Caco-2 (cell line): ENCODE results near the gene IDUA. TPM values are rescaled to one million over a fixed set of nuclear protein-coding genes. Genes with fewer than 3 reads are reported as not detected.

Experiments used
- BruUV-seq: library from RNA; stranded (reverse); fragments of 400-500 nt; replicated peaks from 2 replicates; lab custom pipeline; 2021; lab: Mats Ljungman, UMichigan
- CTCF ChIA-PET: fragments of 300-600 bp; sonication (Branson Sonifier 250); formaldehyde crosslinking; loops from one replicate; lab custom pipeline; 2022; ENCODE audit warnings: antibody characterized with exemption; lab: Charles Lee
- POLR2A ChIA-PET: fragments of 300-600 bp; sonication (Branson Sonifier 250); formaldehyde crosslinking; loops from one replicate; lab custom pipeline; 2022; ENCODE audit warnings: antibody characterized with exemption; lab: Charles Lee
- DNase-seq, 2 experiments: peaks; one replicate each; pipeline versions ENCODE4 v3.0.0 to v3.0.0-alpha.2; 2020 to 2022
- H3K27me3 ChIP-seq: replicated peaks from 2 replicates; pipeline ENCODE4 v1.6.0; 2011; ENCODE audit warnings: low read length; ENCODE audit not compliant: control insufficient read depth, insufficient read depth
- H3K36me3 ChIP-seq: 2 replicates; pipeline ENCODE4 v1.5.1; 2011; ENCODE audit warnings: low read length; ENCODE audit not compliant: control insufficient read depth, insufficient read depth
- H3K4me1 ChIP-seq: fragments of 250-450 bp; sonication (Bioruptor Pico); 2 replicates; pipeline ENCODE4 v1.5.1; 2020; ENCODE audit warnings: mild to moderate bottlenecking
- H3K4me3 ChIP-seq: 2 replicates; pipeline ENCODE4 v1.5.1; 2011; ENCODE audit warnings: low read depth, mild to moderate bottlenecking, control low read depth, low read length
- H3K9me3 ChIP-seq: fragments of 250-450 bp; sonication (Bioruptor Pico); 2 replicates; pipeline ENCODE4 v1.5.1; 2020; ENCODE audit warnings: mild to moderate bottlenecking, moderate library complexity
- H3K27ac Mint-ChIP-seq: one replicate; pipeline ENCODE4 v1.8.0; 2022; ENCODE audit warnings: mixed read lengths; ENCODE audit not compliant: unreplicated experiment
- H3K27me3 Mint-ChIP-seq: one replicate; pipeline ENCODE4 v1.8.0; 2022; ENCODE audit warnings: mixed read lengths; ENCODE audit not compliant: insufficient read depth, unreplicated experiment
- H3K36me3 Mint-ChIP-seq: one replicate; pipeline ENCODE4 v1.8.0; 2022; ENCODE audit warnings: mild to moderate bottlenecking, mixed read lengths; ENCODE audit not compliant: insufficient read depth, unreplicated experiment
- H3K4me1 Mint-ChIP-seq: one replicate; pipeline ENCODE4 v1.8.0; 2022; ENCODE audit warnings: low read depth, mixed read lengths; ENCODE audit not compliant: unreplicated experiment
- H3K4me3 Mint-ChIP-seq: one replicate; pipeline ENCODE4 v1.8.0; 2022; ENCODE audit warnings: mild to moderate bottlenecking, moderate library complexity, mixed read lengths; ENCODE audit not compliant: unreplicated experiment
- H3K9me3 Mint-ChIP-seq: one replicate; pipeline ENCODE4 v1.8.0; 2022; ENCODE audit warnings: mixed read lengths; ENCODE audit not compliant: unreplicated experiment
- CTCF ChIP-seq, 2 experiments: fragments of 200-600 bp in 1 of 2; IDR thresholded peaks; 1 replicate in 1 of 2; 2 replicates in 1 of 2; pipeline versions ENCODE4 v1.5.1 to v1.8.0; 2011 to 2022; ENCODE audit warnings: antibody characterized with exemption in 1 of 2, control low read depth in 1 of 2, inconsistent platforms in 1 of 2, low read depth in 1 of 2, low read length in 1 of 2, mild to moderate bottlenecking in 1 of 2, moderate library complexity in 1 of 2; ENCODE audit not compliant: insufficient read depth in 1 of 2, severe bottlenecking in 1 of 2, unreplicated experiment in 1 of 2
- intact Hi-C: fragments of 100-400 bp; cut with micrococcal nuclease; formaldehyde crosslinking; loops from one replicate; pipeline ENCODE4 v1.10.0; 2022; ENCODE audit not compliant: unreplicated experiment
- total RNA-seq: library from RNA; stranded (reverse); gene quantifications from 2 replicates; pipeline ENCODE4 v1.2.3, GENCODE V29; 2022

The IDUA gene
- total RNA-seq, 1 experiment from 2014 or later = 26.9 TPM

DNA sequence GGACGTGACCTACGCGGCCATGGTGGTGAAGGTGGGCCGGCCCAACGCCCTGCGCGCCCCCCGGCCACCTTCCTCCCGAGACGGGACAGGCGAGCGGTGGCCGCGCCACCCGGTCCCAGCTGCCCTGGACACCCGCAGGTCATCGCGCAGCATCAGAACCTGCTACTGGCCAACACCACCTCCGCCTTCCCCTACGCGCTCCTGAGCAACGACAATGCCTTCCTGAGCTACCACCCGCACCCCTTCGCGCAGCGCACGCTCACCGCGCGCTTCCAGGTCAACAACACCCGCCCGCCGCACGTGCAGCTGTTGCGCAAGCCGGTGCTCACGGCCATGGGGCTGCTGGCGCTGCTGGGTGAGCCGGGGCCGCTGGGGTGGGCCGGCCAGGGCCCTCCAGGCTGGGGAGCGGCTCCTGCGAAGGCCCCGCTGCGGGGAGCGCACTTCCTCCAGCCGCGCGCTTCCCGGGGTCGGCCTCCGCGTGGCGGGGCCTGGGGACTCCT, 15.3 kb downstream of the IDUA start:
- H3K4me3 Mint-ChIP-seq = no peak overlapping the region
- peaks cover 22% of the 10 kb centered on the region for H3K36me3 Mint-ChIP-seq
- Histone ChIP-seq H3K9me3 (peaks cover 7% of the 10 kb centered on the region; the same call in 1 of the 2 replicates), H3K36me3 (no peaks in the 10 kb centered on the region), H3K4me1 (peaks cover 8% of the 10 kb centered on the region), H3K4me3 (peak overlapping the region; percentile 4; the same call in 1 of the 2 replicates), H3K27me3 (no peaks in the 10 kb centered on the region)
- DNase-seq = peak in 1 of 2 experiments; percentile 49
- intact Hi-C loops = no loop called here
- no peaks in the 10 kb centered on the region for H3K4me1 Mint-ChIP-seq
- CTCF ChIA-PET = no interaction called here
- no peak overlapping the region for H3K27ac Mint-ChIP-seq
- peaks cover 6% of the 10 kb centered on the region for H3K27me3 Mint-ChIP-seq
- POLR2A ChIA-PET = no interaction called here
- TF ChIP-seq CTCF (IDR thresholded peaks at IDR 0.05; ENCODE audit: insufficient read depth in 1 of 2, low read depth in 1 of 2, low read length in 1 of 2, severe bottlenecking in 1 of 2, unreplicated experiment in 1 of 2) = no peak
- no TSS peak for BruUV-seq
- H3K9me3 Mint-ChIP-seq = peaks cover 8% of the 10 kb centered on the region

DNA sequence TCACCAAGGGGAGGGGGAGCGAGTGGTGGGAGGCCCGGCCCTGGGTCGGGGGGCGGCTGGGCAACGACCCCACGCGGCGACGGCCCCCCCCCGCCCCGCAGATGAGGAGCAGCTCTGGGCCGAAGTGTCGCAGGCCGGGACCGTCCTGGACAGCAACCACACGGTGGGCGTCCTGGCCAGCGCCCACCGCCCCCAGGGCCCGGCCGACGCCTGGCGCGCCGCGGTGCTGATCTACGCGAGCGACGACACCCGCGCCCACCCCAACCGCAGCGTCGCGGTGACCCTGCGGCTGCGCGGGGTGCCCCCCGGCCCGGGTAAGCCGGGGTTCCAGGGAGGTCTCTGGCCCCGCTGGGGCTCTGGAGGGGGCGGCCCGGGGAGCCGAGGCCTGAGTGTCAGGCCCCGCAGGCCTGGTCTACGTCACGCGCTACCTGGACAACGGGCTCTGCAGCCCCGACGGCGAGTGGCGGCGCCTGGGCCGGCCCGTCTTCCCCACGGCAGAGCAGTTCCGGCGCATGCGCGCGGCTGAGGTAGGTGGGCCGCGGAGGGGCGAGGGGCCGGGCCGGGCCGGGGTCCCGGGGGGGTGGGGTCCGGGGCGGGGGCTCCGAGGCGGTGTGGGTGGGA, 15.9 kb downstream of the IDUA start:
- CTCF ChIA-PET = no interaction called here
- Histone ChIP-seq H3K9me3 (peaks cover 7% of the 10 kb centered on the region; the same call in 1 of the 2 replicates), H3K4me1 (peaks cover 5% of the 10 kb centered on the region), H3K4me3 (peak overlapping the region; percentile 4; the same call in 1 of the 2 replicates), H3K27me3 (no peaks in the 10 kb centered on the region), H3K36me3 (no peaks in the 10 kb centered on the region)
- DNase-seq = no peak
- intact Hi-C loops = no loop called here
- Mint-ChIP-seq H3K36me3 (peaks cover 22% of the 10 kb centered on the region), H3K4me3 (no peak overlapping the region), H3K27ac (no peak overlapping the region), H3K27me3 (peaks cover 6% of the 10 kb centered on the region), H3K9me3 (peaks cover 10% of the 10 kb centered on the region), H3K4me1 (no peaks in the 10 kb centered on the region)
- POLR2A ChIA-PET = no interaction called here
- TF ChIP-seq CTCF (IDR thresholded peaks at IDR 0.05; ENCODE audit: insufficient read depth in 1 of 2, low read depth in 1 of 2, low read length in 1 of 2, severe bottlenecking in 1 of 2, unreplicated experiment in 1 of 2) = no peak
- BruUV-seq = no TSS peak

DNA sequence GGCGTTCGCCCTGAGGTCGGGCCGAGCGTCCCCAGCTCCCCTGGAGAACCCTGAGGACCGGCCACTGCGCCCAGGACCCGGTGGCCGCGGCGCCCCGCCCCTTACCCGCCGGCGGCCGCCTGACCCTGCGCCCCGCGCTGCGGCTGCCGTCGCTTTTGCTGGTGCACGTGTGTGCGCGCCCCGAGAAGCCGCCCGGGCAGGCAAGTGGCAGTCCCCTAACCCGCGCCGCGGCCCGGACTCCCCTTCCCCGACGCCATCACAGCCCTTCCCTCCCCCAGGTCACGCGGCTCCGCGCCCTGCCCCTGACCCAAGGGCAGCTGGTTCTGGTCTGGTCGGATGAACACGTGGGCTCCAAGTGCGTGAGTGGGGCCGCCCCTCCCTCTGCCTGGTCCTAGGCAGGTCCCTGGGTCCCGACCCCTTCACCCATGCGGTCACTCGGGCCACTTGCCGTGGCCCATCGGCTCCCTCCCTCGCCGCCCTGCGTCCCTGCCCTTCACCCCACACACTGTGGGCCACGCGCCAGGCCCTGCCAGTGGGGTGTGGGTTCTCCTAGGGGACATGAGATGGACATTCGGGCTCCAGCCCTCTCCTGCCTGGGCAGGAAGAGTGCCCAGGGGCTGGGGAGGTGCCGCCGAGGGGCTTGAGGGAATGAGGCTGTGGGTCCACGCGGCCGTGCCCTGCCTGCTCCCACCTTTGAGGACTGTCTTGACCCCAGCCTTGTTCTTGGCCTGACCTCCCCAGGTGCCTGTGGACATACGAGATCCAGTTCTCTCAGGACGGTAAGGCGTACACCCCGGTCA, 16.6 kb downstream of the IDUA start:
- Histone ChIP-seq H3K27me3 (no peaks in the 10 kb centered on the region), H3K4me3 (no peak overlapping the region), H3K9me3 (peaks cover 7% of the 10 kb centered on the region; the same call in 1 of the 2 replicates), H3K36me3 (no peaks in the 10 kb centered on the region), H3K4me1 (no peaks in the 10 kb centered on the region)
- peaks cover 10% of the 10 kb centered on the region for H3K9me3 Mint-ChIP-seq
- DNase-seq = no peak
- intact Hi-C loops = no loop called here
- no peak for TF ChIP-seq CTCF (IDR thresholded peaks at IDR 0.05; ENCODE audit: insufficient read depth in 1 of 2, low read depth in 1 of 2, low read length in 1 of 2, severe bottlenecking in 1 of 2, unreplicated experiment in 1 of 2)
- no TSS peak for BruUV-seq
- no peak overlapping the region for H3K4me3 Mint-ChIP-seq
- POLR2A ChIA-PET = no interaction called here
- CTCF ChIA-PET = no interaction called here
- H3K27ac Mint-ChIP-seq = no peak overlapping the region
- peaks cover 22% of the 10 kb centered on the region for H3K36me3 Mint-ChIP-seq
- H3K27me3 Mint-ChIP-seq = peaks cover 6% of the 10 kb centered on the region
- no peaks in the 10 kb centered on the region for H3K4me1 Mint-ChIP-seq
